ENCODE results near the gene SORT1. TPM values are rescaled to one million over a fixed set of nuclear protein-coding genes. Genes with fewer than 3 reads are reported as not detected.

Gene SORT1
- total RNA-seq, 1 experiment from 2014 or later, result 56.5 TPM

GRCh38 chr1:109331113-109331512, 66.6 kb downstream of the SORT1 start:
- H3K36me3 ChIP-seq (ENCODE audit: insufficient read depth, low read length, poor library complexity, severe bottlenecking), result peaks cover 24% of the 10 kb centered on the region
- intact Hi-C loops (cut with micrococcal nuclease; ENCODE audit: unreplicated experiment), result no loop called here
- no peaks in the 10 kb centered on the region for H3K27me3 ChIP-seq (replicated peaks; ENCODE audit: insufficient read depth, low read depth, low read length, poor library complexity)
- ChIA-PET CTCF (no interaction called here), POLR2A (ENCODE audit: low non-redundant PET) (no interaction called here)
- BruUV-seq (replicated peaks), result no TSS peak
- no peak overlapping the region for H3K4me3 ChIP-seq (ENCODE audit: low read depth, low read length, poor library complexity, severe bottlenecking)
- H3K9me3 ChIP-seq (ENCODE audit: low read depth, low read length, poor library complexity, severe bottlenecking), result peaks cover 20% of the 10 kb centered on the region
- H3K27ac ChIP-seq (ENCODE audit: low read depth, low read length, poor library complexity, severe bottlenecking), result no peak overlapping the region
- H3K4me1 ChIP-seq (ENCODE audit: insufficient read depth, low read length, poor library complexity, severe bottlenecking), result no peaks in the 10 kb centered on the region
- no peak for TF ChIP-seq EZH2 (IDR thresholded peaks at IDR 0.05; ENCODE audit: borderline replicate concordance, low read depth, low read length, poor library complexity, severe bottlenecking)
- DNase-seq (ENCODE audit: low spot score), result no peak

DNA sequence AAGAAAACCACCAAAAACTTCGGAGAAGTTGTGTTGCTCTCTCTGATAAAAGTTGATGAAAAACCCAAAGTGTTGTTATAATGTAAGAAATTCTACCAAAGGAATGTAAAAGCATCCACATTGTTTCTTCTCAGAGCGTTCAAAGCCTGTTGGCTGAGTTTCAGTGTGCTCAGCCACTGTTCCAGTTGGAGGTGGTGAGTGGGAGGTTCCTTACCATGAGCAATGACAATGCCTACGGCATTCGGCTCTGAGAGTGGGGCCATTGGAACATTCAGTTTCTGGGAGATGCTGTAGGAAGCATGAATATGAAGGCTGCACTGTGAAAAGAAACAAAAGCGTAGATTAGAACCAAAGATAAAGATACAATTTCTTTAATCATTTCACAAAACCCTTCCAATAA, 70.4 kb downstream of the SORT1 start:
- H3K9me3 ChIP-seq (ENCODE audit: low read depth, low read length, poor library complexity, severe bottlenecking), result peaks cover 14% of the 10 kb centered on the region
- H3K4me3 ChIP-seq (ENCODE audit: low read depth, low read length, poor library complexity, severe bottlenecking), result no peak overlapping the region
- POLR2A ChIA-PET (ENCODE audit: low non-redundant PET), result no interaction called here
- CTCF ChIA-PET, result no interaction called here
- peaks cover 20% of the 10 kb centered on the region for H3K36me3 ChIP-seq (ENCODE audit: insufficient read depth, low read length, poor library complexity, severe bottlenecking)
- DNase-seq (ENCODE audit: low spot score), result no peak
- intact Hi-C loops (cut with micrococcal nuclease; ENCODE audit: unreplicated experiment), result no loop called here
- no peaks in the 10 kb centered on the region for H3K27me3 ChIP-seq (replicated peaks; ENCODE audit: insufficient read depth, low read depth, low read length, poor library complexity)
- BruUV-seq (replicated peaks), result no TSS peak
- TF ChIP-seq EZH2 (IDR thresholded peaks at IDR 0.05; ENCODE audit: borderline replicate concordance, low read depth, low read length, poor library complexity, severe bottlenecking), result no peak
- TF ChIP-seq, protein P1, sequence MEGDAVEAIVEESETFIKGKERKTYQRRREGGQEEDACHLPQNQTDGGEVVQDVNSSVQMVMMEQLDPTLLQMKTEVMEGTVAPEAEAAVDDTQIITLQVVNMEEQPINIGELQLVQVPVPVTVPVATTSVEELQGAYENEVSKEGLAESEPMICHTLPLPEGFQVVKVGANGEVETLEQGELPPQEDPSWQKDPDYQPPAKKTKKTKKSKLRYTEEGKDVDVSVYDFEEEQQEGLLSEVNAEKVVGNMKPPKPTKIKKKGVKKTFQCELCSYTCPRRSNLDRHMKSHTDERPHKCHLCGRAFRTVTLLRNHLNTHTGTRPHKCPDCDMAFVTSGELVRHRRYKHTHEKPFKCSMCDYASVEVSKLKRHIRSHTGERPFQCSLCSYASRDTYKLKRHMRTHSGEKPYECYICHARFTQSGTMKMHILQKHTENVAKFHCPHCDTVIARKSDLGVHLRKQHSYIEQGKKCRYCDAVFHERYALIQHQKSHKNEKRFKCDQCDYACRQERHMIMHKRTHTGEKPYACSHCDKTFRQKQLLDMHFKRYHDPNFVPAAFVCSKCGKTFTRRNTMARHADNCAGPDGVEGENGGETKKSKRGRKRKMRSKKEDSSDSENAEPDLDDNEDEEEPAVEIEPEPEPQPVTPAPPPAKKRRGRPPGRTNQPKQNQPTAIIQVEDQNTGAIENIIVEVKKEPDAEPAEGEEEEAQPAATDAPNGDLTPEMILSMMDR (conservative IDR thresholded peaks at IDR 0.05; ENCODE audit: low read depth, low read length), result no peak
- H3K27ac ChIP-seq (ENCODE audit: low read depth, low read length, poor library complexity, severe bottlenecking), result no peak overlapping the region
- no peaks in the 10 kb centered on the region for H3K4me1 ChIP-seq (ENCODE audit: insufficient read depth, low read length, poor library complexity, severe bottlenecking)

DNA sequence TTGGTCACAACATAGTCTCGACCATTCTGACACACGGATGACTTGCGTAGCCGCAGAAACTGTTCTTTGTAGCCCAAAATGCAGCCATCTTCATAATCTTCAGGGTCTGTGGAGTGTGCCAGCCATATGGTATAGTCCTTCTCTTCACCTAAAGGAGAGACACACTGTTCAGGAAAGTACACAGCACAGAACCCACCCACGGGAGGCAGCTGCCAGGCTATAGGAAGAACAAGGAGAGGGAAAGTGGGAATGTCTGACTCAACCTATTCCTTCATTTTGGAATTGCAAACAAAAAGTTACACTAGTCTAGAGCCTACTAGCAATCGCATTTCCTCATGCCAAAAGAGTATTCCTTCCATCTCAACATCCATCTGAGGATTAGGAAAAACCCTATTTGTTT, 74.7 kb downstream of the SORT1 start:
- no peak overlapping the region for H3K27ac ChIP-seq (ENCODE audit: low read depth, low read length, poor library complexity, severe bottlenecking)
- H3K4me1 ChIP-seq (ENCODE audit: insufficient read depth, low read length, poor library complexity, severe bottlenecking), result no peaks in the 10 kb centered on the region
- POLR2A ChIA-PET (ENCODE audit: low non-redundant PET), result no interaction called here
- no peak for DNase-seq (ENCODE audit: low spot score)
- H3K4me3 ChIP-seq (ENCODE audit: low read depth, low read length, poor library complexity, severe bottlenecking), result no peak overlapping the region
- intact Hi-C loops (cut with micrococcal nuclease; ENCODE audit: unreplicated experiment), result no loop called here
- no TSS peak for BruUV-seq (replicated peaks)
- no peaks in the 10 kb centered on the region for H3K9me3 ChIP-seq (ENCODE audit: low read depth, low read length, poor library complexity, severe bottlenecking)
- CTCF ChIA-PET, result no interaction called here
- TF ChIP-seq, protein P1 (conservative IDR thresholded peaks at IDR 0.05; ENCODE audit: low read depth, low read length), result no peak
- peaks cover 4% of the 10 kb centered on the region for H3K36me3 ChIP-seq (ENCODE audit: insufficient read depth, low read length, poor library complexity, severe bottlenecking)
- no peaks in the 10 kb centered on the region for H3K27me3 ChIP-seq (replicated peaks; ENCODE audit: insufficient read depth, low read depth, low read length, poor library complexity)

DNA sequence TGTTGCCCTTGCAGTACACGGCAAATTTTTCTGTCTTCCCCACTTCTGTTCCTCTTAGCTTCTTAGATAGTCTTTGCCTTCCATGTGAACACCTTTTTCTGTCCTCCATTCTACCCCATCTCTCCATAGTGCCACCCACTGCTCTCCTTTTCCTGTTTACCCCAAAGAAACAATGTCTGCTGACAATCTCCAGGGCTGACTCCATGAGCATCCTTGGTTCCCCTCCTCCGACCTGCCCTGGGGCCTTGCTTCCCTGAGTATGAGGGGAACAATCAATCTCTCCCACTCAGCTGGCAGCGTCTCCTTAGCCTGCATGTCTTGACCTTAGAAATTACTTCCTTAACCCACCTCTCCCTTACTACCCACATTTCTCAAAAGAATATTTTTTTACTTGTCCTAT, 78.6 kb downstream of the SORT1 start:
- no peaks in the 10 kb centered on the region for H3K4me1 ChIP-seq (ENCODE audit: insufficient read depth, low read length, poor library complexity, severe bottlenecking)
- H3K27ac ChIP-seq (ENCODE audit: low read depth, low read length, poor library complexity, severe bottlenecking), result no peak overlapping the region
- peaks cover 4% of the 10 kb centered on the region for H3K36me3 ChIP-seq (ENCODE audit: insufficient read depth, low read length, poor library complexity, severe bottlenecking)
- no peak for DNase-seq (ENCODE audit: low spot score)
- ChIA-PET POLR2A (ENCODE audit: low non-redundant PET) (no interaction called here), CTCF (no interaction called here)
- no TSS peak for BruUV-seq (replicated peaks)
- H3K9me3 ChIP-seq (ENCODE audit: low read depth, low read length, poor library complexity, severe bottlenecking), result no peaks in the 10 kb centered on the region
- H3K27me3 ChIP-seq (replicated peaks; ENCODE audit: insufficient read depth, low read depth, low read length, poor library complexity), result no peaks in the 10 kb centered on the region
- intact Hi-C loops (cut with micrococcal nuclease; ENCODE audit: unreplicated experiment), result no loop called here
- TF ChIP-seq, protein P1 (conservative IDR thresholded peaks at IDR 0.05; ENCODE audit: low read depth, low read length), result no peak
- TF ChIP-seq EZH2 (IDR thresholded peaks at IDR 0.05; ENCODE audit: borderline replicate concordance, low read depth, low read length, poor library complexity, severe bottlenecking), result no peak
- H3K4me3 ChIP-seq (ENCODE audit: low read depth, low read length, poor library complexity, severe bottlenecking), result no peak overlapping the region

All from A673 (cell line).